Muscle of leg (tissue), 16 donors: ENCODE data around the gene PLAAT5. TPM values are rescaled to one million over a fixed set of nuclear protein-coding genes. Genes with fewer than 3 reads are reported as not detected.
A peak's percentile ranks its signal among the peaks of the same experiment; 100 is the strongest.

Source experiments
- DNase-seq: peaks from one replicate; pipeline ENCODE4 v3.0.0; 2013
- H3K27ac ChIP-seq: one replicate; pipeline ENCODE4 v1.5.1; 2013; ENCODE audit warnings: mild to moderate bottlenecking, low read length, control low read depth
- H3K27me3 ChIP-seq: one replicate; pipeline ENCODE4 v1.6.1; 2013; ENCODE audit warnings: low read length; ENCODE audit not compliant: control insufficient read depth, insufficient read depth
- H3K36me3 ChIP-seq: one replicate; pipeline ENCODE4 v1.6.1; 2013; ENCODE audit warnings: low read length; ENCODE audit not compliant: control insufficient read depth, insufficient read depth
- H3K4me1 ChIP-seq: one replicate; pipeline ENCODE4 v1.6.1; 2013; ENCODE audit warnings: low read length; ENCODE audit not compliant: control insufficient read depth, insufficient read depth
- H3K4me3 ChIP-seq: one replicate; pipeline ENCODE4 v1.5.1; 2013; ENCODE audit warnings: low read length, control low read depth
- H3K9me3 ChIP-seq: replicated peaks from 2 replicates; pipeline ENCODE4 v1.6.1; 2013; ENCODE audit warnings: low read depth, low read length; ENCODE audit not compliant: control insufficient read depth
- WGBS: methylation state at CpG from one replicate; pipeline ENCODE4 v1.1.5; 2013; ENCODE audit warnings: missing lambda C conversion rate; ENCODE audit not compliant: insufficient coverage; 5-methylcytosine and 5-hydroxymethylcytosine counted together
- long read RNA-seq, 11 donors: transcript quantifications; one replicate each; lab custom pipeline, GENCODE V29; 2026
- polyA plus RNA-seq, 8 donors: library from polyadenylated mRNA; unstranded; fragments of 120-200 nt; gene quantifications; one replicate each; pipeline versions ENCODE4 v1.2.1 to v1.2.3, GENCODE V29; 2013; ENCODE audit warnings: inconsistent platforms in 1 of 8, low replicate concordance in 1 of 8; ENCODE audit not compliant: insufficient read length in 8 of 8, insufficient read depth in 1 of 8
- total RNA-seq: library from RNA; stranded (reverse); fragments of 120-200 nt; gene quantifications from one replicate; pipeline ENCODE4 v1.2.4, GENCODE V29; 2013

The PLAAT5 gene
- 2.1 TPM for total RNA-seq
- polyA plus RNA-seq = 1 to 10 TPM; 2.1 to 6.2 (median 3.5) TPM
- long read RNA-seq, donor 1 = 0 reads
- long read RNA-seq, donor 2 = 0 reads
- long read RNA-seq, donor 3 = 0 reads
- long read RNA-seq, donor 4 = 0 reads
- long read RNA-seq, donor 5, partial matches to known transcripts = 0 of 6 reads
- long read RNA-seq, donor 5, other reads (novel, unspliced or antisense) = 6 of 6 reads
- long read RNA-seq, donor 6, partial matches to known transcripts = 0 of 1 reads
- long read RNA-seq, donor 6, other reads (novel, unspliced or antisense) = 0 of 1 reads
- long read RNA-seq, donor 7 = 0 reads
- long read RNA-seq, donor 8, partial matches to known transcripts = 0 of 1 reads
- long read RNA-seq, donor 8, other reads (novel, unspliced or antisense) = 0 of 1 reads
- long read RNA-seq, donor 9 = 0 reads
- long read RNA-seq, donor 10, partial matches to known transcripts = 5 of 5 reads
- long read RNA-seq, donor 10, other reads (novel, unspliced or antisense) = 0 of 5 reads
- long read RNA-seq, donor 11 = 0 reads

DNA sequence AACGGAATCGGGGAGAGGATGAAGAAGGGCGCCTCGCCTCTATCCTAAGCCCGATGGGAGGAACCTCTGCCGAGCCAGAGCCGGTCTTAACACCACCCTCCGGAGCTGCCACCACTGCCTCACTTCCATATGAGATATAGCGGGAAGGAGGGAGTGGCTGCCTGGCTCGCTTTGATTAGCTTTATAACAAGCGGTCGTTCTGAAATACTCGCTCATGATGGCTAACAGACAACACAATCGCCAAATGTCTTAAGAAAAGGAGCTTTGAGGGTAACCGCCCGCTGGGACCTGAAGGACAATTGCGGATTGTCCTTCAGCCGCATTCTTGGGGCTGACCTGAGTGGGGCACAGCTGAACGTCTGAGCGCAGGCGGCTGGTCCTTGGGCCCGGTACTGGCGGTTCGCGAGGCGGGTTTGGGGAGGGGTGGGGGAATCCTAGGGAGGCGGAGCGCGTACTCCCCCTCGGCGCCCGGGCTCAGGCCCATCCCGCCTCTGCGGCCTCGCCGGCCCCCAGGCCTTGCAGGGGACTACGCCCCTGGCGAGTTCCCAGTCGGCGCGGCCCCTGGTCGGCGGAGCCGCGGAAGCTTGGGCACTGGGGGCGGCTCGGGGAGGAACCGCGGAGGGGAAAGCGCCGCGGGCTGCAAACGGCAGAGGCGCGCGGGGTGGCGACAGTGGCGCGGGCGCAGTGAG, at the start of gene PLAAT5:
Gene PLAAT5, minus strand, starts transcription at position 617 of the 689 bp plus-strand sequence. Its CDS starts 133 bp downstream, at position 484.
- peak; percentile 59 for DNase-seq
- Histone ChIP-seq H3K4me1 (peaks cover 25% of the 10 kb centered on the region), H3K9me3 (peaks cover 2% of the 10 kb centered on the region), H3K4me3 (peak within 1 kb of the TSS; percentile 54), H3K36me3 (no peaks in the 10 kb centered on the region), H3K27ac (peak within 1 kb of the TSS; percentile 76), H3K27me3 (peaks cover 10% of the 10 kb centered on the region)
- under 1% methylated on average over 46 of the region's 60 CpGs for WGBS

DNA sequence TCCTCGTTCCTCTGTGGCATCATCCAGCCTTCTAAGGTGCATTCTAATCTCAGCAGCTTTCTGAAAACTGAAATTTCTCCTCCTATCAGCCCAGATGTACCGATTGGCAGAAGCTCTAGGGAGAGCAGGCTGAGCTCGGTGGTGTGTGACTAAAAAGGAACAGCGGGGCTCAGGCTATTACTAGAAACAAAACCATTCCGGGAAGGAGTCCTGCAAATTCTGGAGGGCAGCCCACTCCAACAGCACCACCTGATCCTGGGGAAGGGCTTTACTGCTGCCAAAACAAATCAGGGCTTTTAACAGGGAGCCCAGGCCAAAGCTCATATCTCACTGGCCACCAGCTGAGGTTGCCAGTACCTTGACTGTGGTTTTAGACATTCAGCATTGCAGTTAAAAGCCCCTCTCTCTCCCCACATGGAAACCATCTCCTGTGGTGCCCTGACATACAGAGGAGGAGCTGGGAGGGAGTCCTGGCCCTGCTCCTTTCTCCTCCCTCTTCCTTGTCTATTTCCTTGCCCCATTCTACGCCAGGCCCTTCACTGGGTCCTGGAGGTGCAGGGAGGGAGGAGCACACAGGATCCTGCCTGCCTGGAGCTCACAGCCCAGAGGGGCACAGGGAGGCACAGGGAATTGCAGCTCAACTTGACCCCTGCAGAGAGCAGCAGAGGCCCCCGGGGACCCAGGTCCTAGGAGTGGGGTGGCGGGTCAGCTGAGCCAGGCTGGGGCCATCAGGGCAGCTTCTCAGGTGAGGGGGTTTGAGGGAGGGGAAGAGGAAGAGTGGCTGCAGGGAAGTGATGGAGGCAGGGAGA, 46.5 kb upstream of the PLAAT5 start:
- Histone ChIP-seq H3K27me3 (no peaks in the 10 kb centered on the region), H3K4me3 (peak overlapping the region; percentile 41), H3K27ac (peak overlapping the region; percentile 91), H3K4me1 (peaks cover 23% of the 10 kb centered on the region), H3K9me3 (no peaks in the 10 kb centered on the region), H3K36me3 (no peaks in the 10 kb centered on the region)
- WGBS = 46% methylated on average over 4 of the region's 8 CpGs
- peak; percentile 80 for DNase-seq

DNA sequence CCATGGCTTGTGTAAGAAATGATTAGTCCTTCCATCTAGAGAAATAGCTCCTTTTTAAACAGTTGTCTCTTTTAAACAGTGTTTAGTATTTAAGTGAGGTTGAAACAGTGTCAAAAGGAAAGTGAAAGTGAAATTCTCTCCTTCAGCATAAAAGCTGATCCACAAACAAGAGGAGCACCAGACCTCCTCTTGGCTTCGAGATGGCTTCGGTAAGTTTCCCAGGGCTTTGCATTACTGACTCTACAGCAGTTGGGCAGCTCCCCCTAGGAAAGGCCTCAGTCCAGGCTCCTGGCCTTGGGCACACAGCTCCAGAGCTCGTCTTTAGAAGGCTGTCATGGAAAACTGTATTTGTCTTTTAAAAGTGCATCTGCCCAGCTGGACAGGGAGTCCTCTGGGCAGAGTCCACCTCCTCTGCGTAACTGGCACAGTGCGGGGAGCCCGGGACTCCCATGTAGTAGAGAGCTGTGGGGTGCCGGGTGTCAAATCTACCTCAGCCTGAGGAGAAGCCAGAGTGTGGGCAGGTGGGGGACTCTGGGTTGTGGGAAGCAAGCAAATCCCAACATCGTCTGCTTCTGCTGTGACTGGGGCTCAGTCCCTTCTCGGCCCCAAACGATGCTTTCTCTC, 45.8 kb upstream of the PLAAT5 start, which contains the start of gene PLAAT4:
Gene PLAAT4, plus strand, starts transcription at position 140 of the 624 bp plus-strand sequence. Its CDS starts 61 bp downstream, at position 201.
- peak within 1 kb of the TSS; percentile 91 for H3K27ac ChIP-seq
- H3K4me1 ChIP-seq = peaks cover 23% of the 10 kb centered on the region
- H3K4me3 ChIP-seq = peak within 1 kb of the TSS; percentile 41
- H3K9me3 ChIP-seq = no peaks in the 10 kb centered on the region
- DNase-seq = peak; percentile 89
- no peaks in the 10 kb centered on the region for H3K36me3 ChIP-seq
- WGBS = 56% methylated on average over 5 of the region's 10 CpGs
- no peaks in the 10 kb centered on the region for H3K27me3 ChIP-seq

- Histone ChIP-seq H3K4me1 (peaks cover 23% of the 10 kb centered on the region), H3K27me3 (no peaks in the 10 kb centered on the region), H3K36me3 (no peaks in the 10 kb centered on the region), H3K9me3 (no peaks in the 10 kb centered on the region), H3K27ac (no peak overlapping the region), H3K4me3 (no peak overlapping the region)
- DNase-seq = no peak
- 92% methylated on average over 1 of the region's 1 CpG for WGBS
Measured at GRCh38 chr11:63535734-63536133, 44.8 kb upstream of the PLAAT5 start.

DNA sequence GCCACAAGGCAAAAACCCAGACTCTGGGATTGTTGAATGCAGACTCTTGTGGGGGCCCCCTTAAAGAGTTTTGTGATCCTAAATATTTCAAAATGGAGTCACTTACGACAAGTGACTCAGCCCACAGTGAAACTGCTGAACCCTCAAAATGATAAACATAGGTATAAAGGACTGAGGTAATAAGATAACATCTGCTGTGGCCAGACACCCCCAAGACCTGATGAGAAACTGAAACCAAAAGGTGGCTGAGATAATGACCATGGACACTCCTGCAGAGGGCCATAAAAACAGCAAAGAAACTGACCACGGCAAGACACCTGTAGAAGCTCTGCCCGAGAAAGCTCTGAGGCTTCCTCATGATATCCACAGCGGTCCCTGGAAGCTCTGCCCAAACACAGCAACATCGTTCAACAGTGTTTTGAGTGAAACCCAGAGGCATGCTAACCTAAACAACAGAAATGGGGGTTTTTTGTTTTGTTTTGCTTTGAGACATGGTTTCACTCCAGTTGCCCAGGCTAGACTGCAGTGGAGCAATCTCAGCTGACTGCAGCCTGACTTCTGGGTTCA, 44.0 kb upstream of the PLAAT5 start:
- WGBS = 59% methylated on average over 3 of the region's 5 CpGs
- no peak overlapping the region for H3K4me3 ChIP-seq
- H3K27ac ChIP-seq = no peak overlapping the region
- no peaks in the 10 kb centered on the region for H3K36me3 ChIP-seq
- H3K4me1 ChIP-seq = peaks cover 23% of the 10 kb centered on the region
- no peak for DNase-seq
- no peaks in the 10 kb centered on the region for H3K9me3 ChIP-seq
- no peaks in the 10 kb centered on the region for H3K27me3 ChIP-seq

- Histone ChIP-seq H3K4me1 (peaks cover 23% of the 10 kb centered on the region), H3K27ac (no peak overlapping the region), H3K27me3 (no peaks in the 10 kb centered on the region), H3K9me3 (no peaks in the 10 kb centered on the region), H3K36me3 (no peaks in the 10 kb centered on the region), H3K4me3 (no peak overlapping the region)
- no peak for DNase-seq
- WGBS = 88% methylated on average over 3 of the region's 3 CpGs
Measured at GRCh38 chr11:63534076-63534475, 43.1 kb upstream of the PLAAT5 start.

DNA sequence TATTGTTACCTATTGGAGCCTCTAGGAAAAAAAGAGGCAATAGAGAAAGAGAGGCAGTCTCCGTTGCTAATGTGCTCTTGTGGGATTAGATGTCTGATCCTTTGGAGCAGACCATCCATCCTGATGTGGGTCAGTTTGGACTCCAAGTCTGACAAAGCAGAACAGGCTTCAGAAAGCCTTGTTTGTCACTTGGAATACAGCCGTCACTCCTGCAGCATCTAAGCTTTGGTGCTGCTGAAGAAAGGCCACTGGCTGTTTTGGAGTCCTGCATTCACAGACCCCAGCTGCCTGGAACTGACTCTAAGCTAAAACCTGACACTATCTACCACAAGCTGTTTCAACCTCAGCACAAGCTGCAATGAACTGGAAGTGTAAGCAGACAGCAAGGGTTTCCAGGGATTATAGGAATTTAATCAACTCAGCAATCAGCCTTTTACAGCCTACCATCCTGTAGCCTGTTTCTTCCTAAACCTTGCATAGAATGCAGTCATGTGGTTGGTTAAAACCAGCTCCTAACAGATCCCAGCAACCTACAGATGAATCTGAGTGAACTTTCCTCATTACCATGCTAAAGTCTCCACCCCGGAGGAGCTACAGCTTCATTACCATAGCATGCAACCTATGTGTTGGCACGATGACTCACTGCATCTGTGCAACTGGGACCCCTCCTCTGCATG, 42.0 kb upstream of the PLAAT5 start:
- DNase-seq = no peak
- Histone ChIP-seq H3K27ac (no peak overlapping the region), H3K9me3 (no peaks in the 10 kb centered on the region), H3K4me3 (no peak overlapping the region), H3K4me1 (peaks cover 19% of the 10 kb centered on the region), H3K27me3 (no peaks in the 10 kb centered on the region), H3K36me3 (no peaks in the 10 kb centered on the region)
- WGBS = 46% methylated on average over 3 of the region's 4 CpGs

DNA sequence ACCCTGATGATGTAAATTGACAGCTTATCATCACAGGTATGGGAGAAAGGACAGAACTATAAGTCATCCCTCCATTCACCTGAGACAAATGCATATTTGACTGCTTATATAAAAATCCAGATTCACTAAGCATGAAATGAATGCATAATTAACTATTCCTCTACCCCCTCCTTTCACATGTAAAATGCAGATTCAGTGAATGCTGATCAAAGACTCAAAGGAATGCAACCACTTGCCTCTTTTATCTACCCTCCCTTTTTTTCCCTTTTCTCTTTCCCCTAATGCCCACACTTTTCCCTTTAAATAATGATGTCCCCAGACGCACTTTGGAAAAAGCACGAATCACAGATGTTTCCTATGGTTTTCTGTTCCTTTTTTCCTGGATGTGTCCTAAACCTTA, 41.1 kb upstream of the PLAAT5 start:
- Histone ChIP-seq H3K4me3 (no peak overlapping the region), H3K4me1 (peaks cover 11% of the 10 kb centered on the region), H3K27ac (no peak overlapping the region), H3K27me3 (no peaks in the 10 kb centered on the region), H3K36me3 (no peaks in the 10 kb centered on the region), H3K9me3 (no peaks in the 10 kb centered on the region)
- DNase-seq = no peak
- WGBS = 50% methylated on average over 2 of the region's 2 CpGs
